OCI-LY7 (cell line): ENCODE measurements around the gene TTLL10. TPM values are rescaled to one million over a fixed set of nuclear protein-coding genes. Genes with fewer than 3 reads are reported as not detected.
"Not testable (repeated sequence)": the region's sequence is repeated elsewhere in the genome, so short reads cannot be mapped to it uniquely, and the experiment has no call there.

Experiments
- BruUV-seq: library from RNA; stranded (reverse); fragments of 400-500 nt; replicated peaks from 2 replicates; lab custom pipeline; 2021; lab: Mats Ljungman, UMichigan
- CTCF ChIA-PET: fragments of 300-600 bp; sonication (Branson Sonifier 250); formaldehyde crosslinking; loops from one replicate; lab custom pipeline; 2022; ENCODE audit warnings: antibody characterized with exemption; ENCODE audit not compliant: unreplicated experiment; lab: Charles Lee
- POLR2A ChIA-PET: fragments of 300-600 bp; sonication (Branson Sonifier 250); formaldehyde crosslinking; loops from one replicate; lab custom pipeline; 2022; ENCODE audit warnings: antibody characterized with exemption; lab: Charles Lee
- DNase-seq: peaks from one replicate; pipeline ENCODE4 v3.0.0-alpha.2; 2015; ENCODE audit warnings: low spot score
- H2AFZ ChIP-seq: fragments of 200-600 bp; sonication (generic), shearing (Covaris generic); 2 replicates; pipeline ENCODE4 v1.6.1; 2014; ENCODE audit warnings: mild to moderate bottlenecking, antibody characterized with exemption, low read length, moderate library complexity
- H3K27ac ChIP-seq: fragments of 200-600 bp; sonication (generic); 2 replicates; pipeline ENCODE4 v1.5.1; 2014; ENCODE audit warnings: mixed run types, low read depth, mild to moderate bottlenecking, moderate library complexity, low read length, inconsistent platforms; ENCODE audit not compliant: poor library complexity, severe bottlenecking
- H3K36me3 ChIP-seq: fragments of 200-600 bp; sonication (generic); 2 replicates; pipeline ENCODE4 v1.6.1; 2014; ENCODE audit warnings: mild to moderate bottlenecking, antibody characterized with exemption, low read length, moderate library complexity, mixed read lengths; ENCODE audit not compliant: insufficient read depth
- H3K4me1 ChIP-seq: fragments of 200-600 bp; sonication (generic); 2 replicates; pipeline ENCODE4 v1.5.1; 2014; ENCODE audit warnings: mild to moderate bottlenecking, low read length; ENCODE audit not compliant: insufficient read depth, poor library complexity, severe bottlenecking
- H3K4me2 ChIP-seq: fragments of 200-600 bp; sonication (generic); 2 replicates; pipeline ENCODE4 v1.6.1; 2014; ENCODE audit warnings: mild to moderate bottlenecking, low read length
- H3K4me3 ChIP-seq: fragments of 200-600 bp; sonication (generic); 2 replicates; pipeline ENCODE4 v1.5.1; 2014; ENCODE audit warnings: mild to moderate bottlenecking, low read depth, low read length; ENCODE audit not compliant: poor library complexity, severe bottlenecking
- H3K79me2 ChIP-seq: fragments of 200-600 bp; sonication (generic); 2 replicates; pipeline ENCODE4 v1.6.1; 2016; ENCODE audit warnings: low read depth, mild to moderate bottlenecking, low read length, moderate library complexity, mixed read lengths; ENCODE audit not compliant: insufficient read depth
- H3K9me2 ChIP-seq: fragments of 200-600 bp; sonication (generic); 2 replicates; pipeline ENCODE4 v1.6.1; 2016; ENCODE audit warnings: mild to moderate bottlenecking, low read length, mixed read lengths; ENCODE audit not compliant: insufficient read depth
- H3K9me3 ChIP-seq: fragments of 200-600 bp; sonication (generic); 2 replicates; pipeline ENCODE4 v1.6.1; 2014; ENCODE audit warnings: mild to moderate bottlenecking, mixed run types, low read length, mixed read lengths
- H4K20me1 ChIP-seq: fragments of 200-600 bp; sonication (generic); 2 replicates; pipeline ENCODE4 v1.6.1; 2014; ENCODE audit warnings: mild to moderate bottlenecking, antibody characterized with exemption, low read length, moderate library complexity, mixed read lengths; ENCODE audit not compliant: insufficient read depth
- CTCF ChIP-seq: fragments of 200-600 bp; sonication (generic); conservative IDR thresholded peaks from 2 replicates; pipeline ENCODE4 v1.5.1; 2014; ENCODE audit warnings: mild to moderate bottlenecking, antibody characterized with exemption, low read length, moderate library complexity, mixed read lengths
- EZH2phosphoT487 ChIP-seq: fragments of 200-600 bp; sonication (generic); IDR thresholded peaks from 2 replicates; pipeline ENCODE4 v1.6.1; 2018; ENCODE audit warnings: low read depth, borderline replicate concordance, mild to moderate bottlenecking, mixed run types, antibody characterized with exemption, low read length, moderate library complexity, mixed read lengths
- intact Hi-C: fragments of 100-400 bp; cut with micrococcal nuclease; formaldehyde crosslinking; loops from one replicate; pipeline ENCODE4 v1.10.0; 2022; ENCODE audit not compliant: unreplicated experiment
- total RNA-seq, 2 experiments: library from RNA; depleted of rRNA in 1 of 2; stranded (reverse); fragments of >200 nt in 1 of 2; shearing (Covaris generic) in 1 of 2; gene quantifications; 2 replicates each; pipeline ENCODE4 v1.2.3, GENCODE V29; 2014 to 2022

TTLL10 gene
- total RNA-seq, 2 experiments from 2014 or later, result not detected

DNA sequence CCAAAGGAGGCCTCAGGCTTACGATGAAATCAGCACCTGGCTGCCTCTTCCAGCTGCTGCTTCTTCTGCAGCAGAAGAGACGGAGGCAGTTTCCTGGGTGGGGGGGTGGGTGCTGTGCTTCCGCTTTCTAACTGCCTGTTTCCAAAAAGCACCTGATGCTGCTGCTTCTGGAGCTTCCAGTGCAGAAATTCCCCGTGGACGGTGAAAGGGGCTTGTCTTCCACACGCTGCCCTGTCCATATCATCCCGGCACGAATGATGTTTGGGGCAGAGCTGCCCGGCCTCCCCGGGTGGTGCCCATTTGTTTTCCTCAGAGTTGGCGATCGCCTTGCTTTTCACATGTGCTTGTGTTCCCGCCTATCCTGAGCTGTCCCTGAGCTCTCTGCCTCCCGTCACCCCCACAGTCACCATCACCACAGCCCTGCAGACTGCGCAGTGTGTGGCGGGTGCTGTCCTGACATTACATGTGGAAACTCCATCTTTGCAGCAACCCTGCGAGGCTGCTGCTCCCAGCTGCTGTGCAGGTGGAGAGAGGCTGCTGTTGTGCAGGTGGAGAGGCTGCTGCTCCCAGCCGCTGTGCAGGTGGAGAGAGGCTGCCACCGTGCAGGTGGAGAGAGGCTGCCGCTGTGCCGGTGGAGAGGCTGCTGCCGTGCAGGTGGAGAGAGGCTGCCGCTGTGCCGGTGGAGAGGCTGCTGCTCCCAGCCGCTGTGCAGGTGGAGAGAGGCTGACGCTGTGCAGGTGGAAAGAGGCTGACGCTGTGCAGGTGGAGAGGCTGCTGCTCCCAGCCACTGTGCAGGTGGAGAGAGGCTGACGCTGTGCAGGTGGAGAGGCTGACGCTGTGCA, 1.8 kb downstream of the TTLL10 start:
- Histone ChIP-seq H2AFZ (no peak overlapping the region), H3K4me1 (no peaks in the 10 kb centered on the region), H3K4me2 (no peak overlapping the region), H3K4me3 (no peak overlapping the region), H4K20me1 (no peaks in the 10 kb centered on the region), H3K36me3 (no peaks in the 10 kb centered on the region), H3K27ac (no peak overlapping the region), H3K9me2 (no peaks in the 10 kb centered on the region), H3K79me2 (no peaks in the 10 kb centered on the region), H3K9me3 (no peaks in the 10 kb centered on the region)
- intact Hi-C loops, result no loop called here
- no TSS peak for BruUV-seq
- TF ChIP-seq CTCF, result no peak
- no peak for TF ChIP-seq EZH2phosphoT487
- no peak for DNase-seq
- CTCF ChIA-PET, result no interaction called here
- POLR2A ChIA-PET, result interaction anchor here (0.5 to 0.7 kb wide), 2 partner anchors 290 to 644 kb away, joined by 3 to 4 read pairs; no protein-coding TSS in a partner anchor

GRCh38 chr1:1176063-1176761, 2.5 kb downstream of the TTLL10 start:
- intact Hi-C loops, H3K79me2 ChIP-seq, DNase-seq, H3K4me1 ChIP-seq, H3K9me3 ChIP-seq, H2AFZ ChIP-seq, H3K9me2 ChIP-seq, H3K4me3 ChIP-seq, H4K20me1 ChIP-seq, BruUV-seq, H3K27ac ChIP-seq, H3K4me2 ChIP-seq, H3K36me3 ChIP-seq, CTCF ChIA-PET: not testable (repeated sequence)
- POLR2A ChIA-PET, result interaction anchor here (0.5 kb wide), 1 partner anchor 643 kb away, joined by 3 read pairs; no protein-coding TSS in a partner anchor

- ChIA-PET POLR2A (no interaction called here), CTCF (no interaction called here)
- TF ChIP-seq CTCF, result no peak
- no peak for TF ChIP-seq EZH2phosphoT487
- BruUV-seq, result no TSS peak
- DNase-seq, result no peak
- intact Hi-C loops, result no loop called here
- H2AFZ ChIP-seq, result no peak overlapping the region
- no peaks in the 10 kb centered on the region for H3K9me3 ChIP-seq
- no peak overlapping the region for H3K27ac ChIP-seq
- no peak overlapping the region for H3K4me3 ChIP-seq
- no peaks in the 10 kb centered on the region for H3K36me3 ChIP-seq
- H3K79me2 ChIP-seq, result no peaks in the 10 kb centered on the region
- no peaks in the 10 kb centered on the region for H3K4me1 ChIP-seq
- no peaks in the 10 kb centered on the region for H4K20me1 ChIP-seq
- no peak overlapping the region for H3K4me2 ChIP-seq
- no peaks in the 10 kb centered on the region for H3K9me2 ChIP-seq
These were observed 3.3 kb downstream of the TTLL10 start for GRCh38 chr1:1176931-1177330.
